Dedifferentiated amniotic fluid mesenchymal stem cell (primary cell): Measurements from ENCODE around the gene OOSP4A.
"Not testable (repeated sequence)": the region's sequence is repeated elsewhere in the genome, so short reads cannot be mapped to it uniquely, and the experiment has no call there.

ENCODE experiments used
- DNase-seq: peaks from one replicate; pipeline ENCODE4 v3.0.0-alpha.2; 2016; ENCODE audit errors: extremely low spot score

OOSP4A gene

GRCh38 chr11:59981106-59981770, 17.4 kb downstream of the OOSP4A start:
- DNase-seq, result no peak

GRCh38 chr11:59982037-59982436, 18.2 kb downstream of the OOSP4A start:
- DNase-seq, result not testable (repeated sequence)

DNA sequence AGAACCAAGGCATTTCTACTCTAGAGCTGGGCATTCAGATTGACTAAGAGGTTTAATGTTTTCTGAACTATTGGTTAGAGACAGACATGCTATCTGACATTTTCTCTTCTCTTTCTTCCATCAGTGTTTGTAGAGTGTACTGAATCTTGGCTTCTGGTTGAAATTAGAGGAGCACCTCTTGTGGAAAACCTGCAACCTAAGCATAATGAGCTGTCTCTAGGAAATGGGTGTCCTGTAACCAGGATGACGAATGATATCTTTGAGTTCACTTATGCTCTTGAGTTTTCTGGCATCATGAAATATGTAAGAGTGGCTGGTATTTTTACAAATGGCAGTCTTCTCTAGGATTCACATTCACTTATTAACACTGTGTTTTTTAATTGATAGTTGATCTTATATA, 19.4 kb downstream of the OOSP4A start:
- DNase-seq, result no peak

DNA sequence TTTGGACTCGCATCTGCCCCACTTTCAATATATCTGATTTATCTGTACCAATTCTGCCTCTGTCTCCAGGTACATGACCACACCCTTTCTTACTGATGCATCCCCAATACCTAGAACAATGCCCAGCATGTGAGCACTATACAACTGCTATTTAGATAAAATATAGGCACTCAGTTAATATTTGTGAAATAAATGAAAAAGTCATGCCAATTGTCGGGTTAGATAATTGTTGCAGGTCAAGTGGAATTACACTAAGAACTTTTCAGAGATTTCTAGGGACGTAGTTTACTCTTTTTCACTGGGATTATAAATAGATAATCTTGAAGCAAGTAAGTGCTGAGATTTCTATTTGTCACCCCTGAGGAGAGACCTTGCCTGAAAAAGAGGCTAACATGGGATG, 20.5 kb downstream of the OOSP4A start:
- DNase-seq, result no peak

GRCh38 chr11:59990421-59990820, 26.6 kb downstream of the OOSP4A start:
- DNase-seq, result no peak

GRCh38 chr11:59992425-59992824, 28.6 kb downstream of the OOSP4A start:
- no peak for DNase-seq

- no peak for DNase-seq
Observed at GRCh38 chr11:59997800-59998199, 34.0 kb downstream of the OOSP4A start.

DNA sequence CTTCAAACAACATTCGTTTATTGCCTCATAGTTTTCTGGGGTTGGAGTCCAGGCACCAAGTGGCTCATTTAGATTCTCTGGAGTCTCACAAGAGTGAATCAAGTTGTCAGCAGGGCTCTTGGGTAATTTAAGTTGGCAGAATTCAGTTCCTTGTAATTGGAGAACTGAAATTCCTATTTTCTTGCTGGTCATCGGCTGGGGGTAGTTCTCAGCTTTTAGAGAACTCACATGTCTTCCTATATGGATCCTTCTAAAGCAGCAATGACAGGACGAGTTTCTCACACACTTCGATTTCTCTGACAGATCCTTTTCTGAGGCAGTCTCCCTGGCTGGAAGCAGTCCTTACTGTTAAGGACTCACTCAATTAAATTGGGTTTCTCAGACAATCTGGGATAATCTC, 35.9 kb downstream of the OOSP4A start:
- DNase-seq, result no peak

GRCh38 chr11:60003729-60004128, 39.9 kb downstream of the OOSP4A start:
- DNase-seq, result no peak

- DNase-seq, result no peak
Observed at GRCh38 chr11:60005360-60005759, 41.5 kb downstream of the OOSP4A start.

GRCh38 chr11:60016881-60017280, 53.0 kb downstream of the OOSP4A start, which contains the start of gene OOSP4B:
OOSP4B (plus strand) TSS chr11:60017181.
- no peak for DNase-seq

DNA sequence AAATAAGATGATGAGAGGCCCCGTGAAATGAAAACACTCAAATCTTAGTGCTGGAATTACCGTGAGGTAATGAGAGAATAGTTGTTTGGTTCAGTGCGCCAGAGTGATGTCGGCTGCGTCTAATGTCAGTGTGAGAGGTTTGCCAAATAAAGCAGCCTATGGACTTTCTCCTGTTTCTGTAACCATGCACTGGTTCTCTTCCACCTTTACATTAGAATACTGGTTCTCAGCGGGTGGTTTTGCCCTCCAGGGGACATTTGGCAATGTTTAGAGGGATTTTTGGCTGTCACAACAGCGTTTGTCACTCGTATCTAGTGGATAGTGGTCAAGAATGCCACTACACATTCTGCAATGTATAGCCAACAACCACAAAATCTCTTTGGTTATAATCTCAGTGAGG, 54.2 kb downstream of the OOSP4A start:
- DNase-seq, result no peak
